Memory B cell (primary cell): ENCODE measurements around the gene SNX19.
A peak's percentile ranks its signal among the peaks of the same experiment; 100 is the strongest.

Source experiments
- ATAC-seq: fragments of 150-1000 bp; cut with Tn5 transposase; 2 replicates; pipeline ENCODE4 v1.10.0; 2021; ENCODE audit warnings: low read depth, mild to moderate bottlenecking, moderate library complexity
- DNase-seq, 2 donors: peaks; one replicate each; pipeline ENCODE4 v3.0.0; 2022; ENCODE audit warnings: low spot score in 2 of 2
- H3K27ac Mint-ChIP-seq: one replicate; pipeline ENCODE4 v1.8.0; 2022; ENCODE audit warnings: mild to moderate bottlenecking, moderate library complexity, mixed read lengths
- H3K27me3 Mint-ChIP-seq: one replicate; pipeline ENCODE4 v1.8.0; 2022; ENCODE audit warnings: mixed read lengths
- H3K36me3 Mint-ChIP-seq: one replicate; pipeline ENCODE4 v1.8.0; 2022; ENCODE audit warnings: mild to moderate bottlenecking, mixed read lengths
- H3K4me1 Mint-ChIP-seq: one replicate; pipeline ENCODE4 v1.8.0; 2022; ENCODE audit warnings: mixed read lengths
- H3K4me3 Mint-ChIP-seq: one replicate; pipeline ENCODE4 v1.8.0; 2022; ENCODE audit warnings: mild to moderate bottlenecking, moderate library complexity, mixed read lengths
- H3K9me3 Mint-ChIP-seq: one replicate; pipeline ENCODE4 v1.8.0; 2022; ENCODE audit warnings: mixed read lengths

SNX19 gene

DNA sequence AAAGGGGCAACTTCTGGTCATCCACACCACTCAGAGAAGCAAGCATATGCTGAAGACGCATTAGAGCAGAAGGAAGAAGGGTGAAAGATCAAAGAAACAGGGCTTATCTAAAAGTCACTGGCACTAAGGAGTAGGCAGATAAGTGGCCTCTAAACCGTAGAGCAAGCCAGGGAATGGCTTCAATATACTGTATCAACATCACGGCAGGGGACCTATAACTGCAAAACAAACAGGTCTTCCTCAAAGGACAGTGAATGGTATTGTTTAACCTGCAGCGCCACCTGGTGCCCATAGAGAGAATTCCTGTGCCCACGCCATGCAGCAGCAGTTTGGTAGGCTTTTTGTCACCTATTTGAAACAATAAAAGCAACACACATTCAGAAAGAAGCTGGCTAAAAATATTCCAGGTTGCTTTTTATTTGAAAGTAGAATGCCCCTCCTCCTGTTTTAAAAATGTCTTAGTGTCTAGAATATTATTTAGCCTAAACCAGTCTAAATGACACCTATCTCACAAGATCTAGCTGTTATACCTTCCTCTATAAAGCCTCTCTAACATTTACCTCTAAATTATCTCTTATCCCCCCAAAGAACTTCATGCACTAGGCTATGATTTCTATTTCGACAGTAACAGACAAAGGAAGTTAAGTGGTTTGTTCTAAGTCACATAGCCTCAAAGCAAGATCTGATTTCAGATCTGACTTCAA lies 21.8 kb downstream of the SNX19 start:
- Mint-ChIP-seq H3K36me3 (peaks cover 34% of the 10 kb centered on the region), H3K9me3 (no peaks in the 10 kb centered on the region), H3K27ac (no peak overlapping the region), H3K27me3 (no peaks in the 10 kb centered on the region), H3K4me1 (peaks cover 3% of the 10 kb centered on the region), H3K4me3 (no peak overlapping the region)
- ATAC-seq (peak; percentile 71), DNase-seq (peak; percentile 46 to 58)

DNA sequence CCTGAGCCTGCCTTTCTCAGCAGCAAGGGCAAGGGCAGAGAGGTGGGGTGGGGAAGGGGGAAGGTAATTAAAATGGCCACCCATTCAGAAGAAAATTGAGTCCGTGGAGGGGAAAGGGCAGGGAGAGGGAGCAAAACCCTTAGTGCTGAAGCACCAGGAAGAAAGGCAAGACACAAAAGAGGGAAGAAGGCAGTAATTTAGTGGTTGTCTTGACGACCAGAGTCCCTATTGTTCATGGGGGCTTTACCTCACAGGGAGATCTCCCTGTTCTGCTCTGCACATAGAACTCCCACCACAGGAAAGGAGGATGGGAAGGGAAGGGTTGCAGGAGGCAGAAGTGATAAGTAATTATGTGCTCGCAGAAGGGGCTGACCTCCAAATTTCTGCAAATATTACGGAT lies 23.4 kb downstream of the SNX19 start:
- Mint-ChIP-seq H3K36me3 (peaks cover 29% of the 10 kb centered on the region), H3K4me1 (peaks cover 3% of the 10 kb centered on the region), H3K27ac (no peak overlapping the region), H3K9me3 (no peaks in the 10 kb centered on the region), H3K27me3 (no peaks in the 10 kb centered on the region), H3K4me3 (no peak overlapping the region)
- DNase-seq (no peak), ATAC-seq (no peak)

DNA sequence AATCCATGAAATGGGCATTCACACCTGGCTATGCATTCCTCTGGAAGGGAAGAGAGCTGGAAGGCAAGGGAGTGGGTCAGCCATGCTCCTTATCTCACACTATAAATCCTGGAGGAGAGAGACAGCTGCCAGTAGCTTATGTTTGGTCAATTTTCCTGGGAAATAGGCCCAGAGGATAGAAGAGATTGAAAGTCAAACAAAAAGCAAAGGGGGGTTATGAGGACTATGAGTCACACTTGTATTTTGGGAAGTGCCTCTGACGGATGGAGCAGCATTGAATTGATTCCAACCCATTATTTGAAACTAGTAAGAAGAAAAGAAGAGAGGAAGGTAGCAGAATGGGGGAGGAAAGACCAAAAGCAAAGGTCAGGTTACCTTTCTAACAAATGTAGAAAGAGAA lies 25.0 kb downstream of the SNX19 start:
- H3K4me1 Mint-ChIP-seq: peaks cover 3% of the 10 kb centered on the region
- H3K36me3 Mint-ChIP-seq: peaks cover 25% of the 10 kb centered on the region
- no peak overlapping the region for H3K4me3 Mint-ChIP-seq
- no peak overlapping the region for H3K27ac Mint-ChIP-seq
- no peak for DNase-seq
- H3K9me3 Mint-ChIP-seq: no peaks in the 10 kb centered on the region
- ATAC-seq: no peak
- H3K27me3 Mint-ChIP-seq: no peaks in the 10 kb centered on the region

GRCh38 chr11:130890039-130890745 lies 26.1 kb downstream of the SNX19 start:
- ATAC-seq (no peak), DNase-seq (no peak)
- Mint-ChIP-seq H3K9me3 (no peaks in the 10 kb centered on the region), H3K36me3 (peaks cover 20% of the 10 kb centered on the region), H3K27me3 (no peaks in the 10 kb centered on the region), H3K27ac (no peak overlapping the region), H3K4me3 (no peak overlapping the region), H3K4me1 (peaks cover 3% of the 10 kb centered on the region)

- Mint-ChIP-seq H3K36me3 (peaks cover 22% of the 10 kb centered on the region), H3K27ac (no peak overlapping the region), H3K9me3 (no peaks in the 10 kb centered on the region), H3K27me3 (no peaks in the 10 kb centered on the region), H3K4me3 (no peak overlapping the region), H3K4me1 (no peaks in the 10 kb centered on the region)
- DNase-seq (no peak), ATAC-seq (no peak)
Measured at GRCh38 chr11:130888790-130889189, 27.5 kb downstream of the SNX19 start.

- Mint-ChIP-seq H3K27ac (no peak overlapping the region), H3K4me3 (no peak overlapping the region), H3K4me1 (no peaks in the 10 kb centered on the region), H3K36me3 (peaks cover 24% of the 10 kb centered on the region), H3K9me3 (no peaks in the 10 kb centered on the region), H3K27me3 (no peaks in the 10 kb centered on the region)
- no peak for ATAC-seq
- DNase-seq: no peak
Measured at GRCh38 chr11:130886704-130887103, 29.6 kb downstream of the SNX19 start.

DNA sequence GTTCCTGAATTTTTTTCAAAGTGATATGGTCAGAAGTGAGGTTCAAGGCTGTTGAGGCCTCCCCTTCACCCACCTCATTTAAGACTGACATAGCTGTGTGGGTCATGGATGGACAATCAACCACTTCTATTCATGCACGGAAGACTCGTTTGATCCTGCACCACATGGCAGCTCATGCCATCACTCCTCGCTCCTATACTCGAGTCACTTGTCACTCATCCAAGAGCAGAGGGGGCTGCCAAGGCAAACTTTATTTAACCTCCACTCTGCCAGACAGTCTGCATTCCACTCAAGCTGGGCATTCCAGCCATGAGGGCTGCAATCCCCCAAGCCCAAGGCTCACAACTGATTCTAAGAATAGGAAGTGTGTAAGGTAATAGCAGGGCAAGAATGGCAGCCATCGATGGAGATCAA lies 34.1 kb downstream of the SNX19 start:
- H3K4me3 Mint-ChIP-seq: no peak overlapping the region
- no peak for ATAC-seq

GRCh38 chr11:130881475-130882137 lies 34.7 kb downstream of the SNX19 start:
- Mint-ChIP-seq H3K27me3 (no peaks in the 10 kb centered on the region), H3K9me3 (no peaks in the 10 kb centered on the region), H3K36me3 (peaks cover 38% of the 10 kb centered on the region), H3K27ac (peak overlapping the region; percentile 17), H3K4me3 (no peak overlapping the region), H3K4me1 (no peaks in the 10 kb centered on the region)
- ATAC-seq: no peak
- DNase-seq: no peak

More for the DNA sequence above, 34.1 kb downstream of the SNX19 start:
- Mint-ChIP-seq H3K9me3 (no peaks in the 10 kb centered on the region), H3K27ac (no peak overlapping the region), H3K4me1 (no peaks in the 10 kb centered on the region), H3K27me3 (no peaks in the 10 kb centered on the region), H3K36me3 (peaks cover 41% of the 10 kb centered on the region)
- no peak for DNase-seq

DNA sequence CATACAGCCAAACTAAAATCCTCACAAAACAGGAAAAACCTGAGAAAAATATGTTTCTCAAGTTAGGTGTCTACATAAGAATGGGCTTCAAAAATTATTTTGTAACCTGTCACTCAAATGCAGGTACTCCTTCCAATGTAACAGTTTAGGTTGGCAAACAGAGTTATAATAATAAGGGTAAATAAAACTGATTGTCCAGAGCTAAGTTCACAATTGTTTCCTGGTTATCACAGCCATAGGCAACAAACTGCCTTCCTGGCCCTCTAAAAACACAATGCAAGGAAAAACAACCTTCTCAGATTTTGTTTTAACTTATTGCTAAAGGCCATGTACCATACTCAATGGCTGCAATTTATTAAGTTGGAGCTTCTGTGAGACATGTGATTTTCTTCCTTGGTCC lies 36.4 kb downstream of the SNX19 start:
- H3K4me3 Mint-ChIP-seq: no peak overlapping the region
- H3K9me3 Mint-ChIP-seq: no peaks in the 10 kb centered on the region
- DNase-seq (no peak), ATAC-seq (no peak)
- no peaks in the 10 kb centered on the region for H3K4me1 Mint-ChIP-seq
- no peaks in the 10 kb centered on the region for H3K27me3 Mint-ChIP-seq
- H3K36me3 Mint-ChIP-seq: peaks cover 41% of the 10 kb centered on the region
- no peak overlapping the region for H3K27ac Mint-ChIP-seq

GRCh38 chr11:130876931-130877915 lies 39.1 kb downstream of the SNX19 start:
- DNase-seq (no peak), ATAC-seq (no peak)
- H3K4me3 Mint-ChIP-seq: no peak overlapping the region
- no peaks in the 10 kb centered on the region for H3K4me1 Mint-ChIP-seq
- peaks cover 41% of the 10 kb centered on the region for H3K36me3 Mint-ChIP-seq
- no peak overlapping the region for H3K27ac Mint-ChIP-seq
- no peaks in the 10 kb centered on the region for H3K27me3 Mint-ChIP-seq
- no peaks in the 10 kb centered on the region for H3K9me3 Mint-ChIP-seq

GRCh38 chr11:130876100-130876499 lies 40.2 kb downstream of the SNX19 start:
- H3K4me1 Mint-ChIP-seq: no peaks in the 10 kb centered on the region
- H3K36me3 Mint-ChIP-seq: peaks cover 35% of the 10 kb centered on the region
- H3K9me3 Mint-ChIP-seq: no peaks in the 10 kb centered on the region
- H3K27me3 Mint-ChIP-seq: no peaks in the 10 kb centered on the region
- H3K27ac Mint-ChIP-seq: no peak overlapping the region
- ATAC-seq (no peak), DNase-seq (no peak)
- no peak overlapping the region for H3K4me3 Mint-ChIP-seq

GRCh38 chr11:130874955-130875531 lies 41.2 kb downstream of the SNX19 start:
- no peak overlapping the region for H3K4me3 Mint-ChIP-seq
- ATAC-seq (no peak), DNase-seq (no peak)
- H3K36me3 Mint-ChIP-seq: peaks cover 38% of the 10 kb centered on the region
- no peaks in the 10 kb centered on the region for H3K27me3 Mint-ChIP-seq
- no peak overlapping the region for H3K27ac Mint-ChIP-seq
- H3K4me1 Mint-ChIP-seq: no peaks in the 10 kb centered on the region
- H3K9me3 Mint-ChIP-seq: no peaks in the 10 kb centered on the region

GRCh38 chr11:130874396-130874795 lies 41.9 kb downstream of the SNX19 start:
- H3K36me3 Mint-ChIP-seq: peaks cover 36% of the 10 kb centered on the region

More at GRCh38 chr11:130874396-130874795, 41.9 kb downstream of the SNX19 start:
- Mint-ChIP-seq H3K27ac (no peak overlapping the region), H3K4me3 (no peak overlapping the region), H3K27me3 (no peaks in the 10 kb centered on the region), H3K9me3 (no peaks in the 10 kb centered on the region), H3K4me1 (no peaks in the 10 kb centered on the region)
- ATAC-seq (no peak), DNase-seq (no peak)
